ENCODE measurements around the gene EFCAB6. TPM values are rescaled to one million over a fixed set of nuclear protein-coding genes. Genes with fewer than 3 reads are reported as not detected.

The EFCAB6 gene
- total RNA-seq, 2 donors from 2014 or later = 2.2 to 2.5 TPM

- no peaks in the 10 kb centered on the region for H3K9me3 ChIP-seq
- no peak for TF ChIP-seq CTCF (IDR thresholded peaks at IDR 0.05)
- H3K4me3 ChIP-seq = no peak overlapping the region
- H3K4me1 ChIP-seq (ENCODE audit: control insufficient read depth in 1 of 2, low read depth in 2 of 2) = no peaks in the 10 kb centered on the region
- no peak for ATAC-seq (ENCODE audit: insufficient number of reproducible peaks, low FRiP score, low read depth)
- no peaks in the 10 kb centered on the region for H3K27me3 ChIP-seq (replicated peaks; ENCODE audit: insufficient read depth)
- H3K27ac ChIP-seq = no peak overlapping the region
- no peak for DNase-seq (ENCODE audit: low spot score)
- no peaks in the 10 kb centered on the region for H3K36me3 ChIP-seq
These were observed 285.2 kb downstream of the EFCAB6 start for GRCh38 chr22:43526946-43527345.

- Histone ChIP-seq H3K4me1 (ENCODE audit: control insufficient read depth in 1 of 2, low read depth in 2 of 2) (no peaks in the 10 kb centered on the region), H3K27ac (no peak overlapping the region), H3K9me3 (no peaks in the 10 kb centered on the region), H3K4me3 (no peak overlapping the region), H3K27me3 (replicated peaks; ENCODE audit: insufficient read depth) (no peaks in the 10 kb centered on the region), H3K36me3 (no peaks in the 10 kb centered on the region)
- ATAC-seq (ENCODE audit: insufficient number of reproducible peaks, low FRiP score, low read depth) (no peak), DNase-seq (ENCODE audit: low spot score) (no peak)
- no peak for TF ChIP-seq CTCF (IDR thresholded peaks at IDR 0.05)
These were observed 285.9 kb downstream of the EFCAB6 start for GRCh38 chr22:43526117-43526655.

- ATAC-seq (ENCODE audit: insufficient number of reproducible peaks, low FRiP score, low read depth) (no peak), DNase-seq (ENCODE audit: low spot score) (no peak)
- Histone ChIP-seq H3K27me3 (replicated peaks; ENCODE audit: insufficient read depth) (no peaks in the 10 kb centered on the region), H3K4me3 (no peak overlapping the region), H3K4me1 (ENCODE audit: control insufficient read depth in 1 of 2, low read depth in 2 of 2) (no peaks in the 10 kb centered on the region), H3K27ac (no peak overlapping the region), H3K9me3 (no peaks in the 10 kb centered on the region), H3K36me3 (no peaks in the 10 kb centered on the region)
- TF ChIP-seq CTCF (IDR thresholded peaks at IDR 0.05) = no peak
These were observed 290.4 kb downstream of the EFCAB6 start for GRCh38 chr22:43521716-43522115.

- Histone ChIP-seq H3K4me3 (no peak overlapping the region), H3K27me3 (replicated peaks; ENCODE audit: insufficient read depth) (no peaks in the 10 kb centered on the region), H3K27ac (no peak overlapping the region), H3K9me3 (no peaks in the 10 kb centered on the region), H3K4me1 (ENCODE audit: control insufficient read depth in 1 of 2, low read depth in 2 of 2) (no peaks in the 10 kb centered on the region), H3K36me3 (no peaks in the 10 kb centered on the region)
- DNase-seq (ENCODE audit: low spot score) (no peak), ATAC-seq (ENCODE audit: insufficient number of reproducible peaks, low FRiP score, low read depth) (no peak)
- no peak for TF ChIP-seq CTCF (IDR thresholded peaks at IDR 0.05)
These were observed 291.5 kb downstream of the EFCAB6 start for GRCh38 chr22:43520632-43521039.

GRCh38 chr22:43516996-43517635 is 295.0 kb downstream of the EFCAB6 start:
- no peak for TF ChIP-seq CTCF (IDR thresholded peaks at IDR 0.05)
- ATAC-seq (ENCODE audit: insufficient number of reproducible peaks, low FRiP score, low read depth) = no peak

More at GRCh38 chr22:43516996-43517635, 295.0 kb downstream of the EFCAB6 start:
- no peak for DNase-seq (ENCODE audit: low spot score)
- no peaks in the 10 kb centered on the region for H3K9me3 ChIP-seq
- no peaks in the 10 kb centered on the region for H3K27me3 ChIP-seq (replicated peaks; ENCODE audit: insufficient read depth)
- H3K4me1 ChIP-seq (ENCODE audit: control insufficient read depth in 1 of 2, low read depth in 2 of 2) = no peaks in the 10 kb centered on the region
- no peak overlapping the region for H3K4me3 ChIP-seq
- H3K27ac ChIP-seq = no peak overlapping the region
- no peaks in the 10 kb centered on the region for H3K36me3 ChIP-seq
